Pancreas (tissue), 10 donors: ENCODE measurements around the gene ASPDH. TPM values are rescaled to one million over a fixed set of nuclear protein-coding genes. Genes with fewer than 3 reads are reported as not detected.

Experiments
- ATAC-seq, 4 donors: fragments of 200-7000 bp; cut with Tn5 transposase; one replicate each; pipeline versions ENCODE4 v1.8.0 to v1.9.1; 2020; ENCODE audit warnings: mild to moderate bottlenecking in 4 of 4, moderate library complexity in 4 of 4
- DNase-seq, 6 donors: peaks; one replicate each; pipeline ENCODE4 v3.0.0-alpha.2; 2020
- FAIRE-seq: peaks from 2 replicates; lab custom pipeline; 2012; peaks lifted over from hg19 to GRCh38; lab: Jason Lieb, UNC
- H3K27ac ChIP-seq, 4 donors: fragments of 200-600 bp; sonication (generic); 1 replicate in 3 of 4; 2 replicates in 1 of 4; pipeline versions ENCODE4 v1.5.0 to v1.8.0; 2020
- H3K27me3 ChIP-seq, 4 donors: fragments of 200-600 bp; one replicate each; pipeline ENCODE4 v1.8.0; 2021
- H3K36me3 ChIP-seq, 3 donors: fragments of 200-600 bp; sonication (generic) in 1 of 3; one replicate each; pipeline versions ENCODE4 v1.5.0 to v1.8.0; 2020 to 2021
- H3K4me1 ChIP-seq, 3 donors: fragments of 200-600 bp; one replicate each; pipeline ENCODE4 v1.8.0; 2021
- H3K4me3 ChIP-seq, 4 donors: fragments of 200-600 bp; sonication (generic) in 2 of 4; one replicate each; pipeline versions ENCODE4 v1.5.0 to v1.8.0; 2020 to 2021
- H3K9me3 ChIP-seq, 4 donors: fragments of 200-600 bp; one replicate each; pipeline ENCODE4 v1.8.0; 2021
- WGBS, 2 donors: extraction: QIAGEN DNeasy Blood & Tissue Kit; methylation state at CpG; one replicate each; pipeline ENCODE4 v1.1.7; 2013; 5-methylcytosine and 5-hydroxymethylcytosine counted together
- intact Hi-C, 3 donors: fragments of 100-400 bp; cut with DNase I; formaldehyde crosslinking; loops; one replicate each; pipeline versions ENCODE4 v1.11.1 to v1.14.2; 2022
- polyA plus RNA-seq, 2 donors: library from polyadenylated mRNA; stranded (reverse); fragments of 200-250 nt; gene quantifications; one replicate each; pipeline ENCODE4 v1.2.3, GENCODE V29; 2013
- total RNA-seq, 6 donors: library from RNA; stranded (reverse); fragmentation: NEBNext Ultra II Directional in 4 of 6; extraction: Animal tissue kit (Norgen Biotek cat#: 25700) in 4 of 6; gene quantifications; one replicate each; pipeline versions ENCODE4 v1.2.1 to v1.2.4, GENCODE V29; 2021 to 2023
- TF ChIP-seq, protein P1 (sequence below), 4 donors: fragments of 200-600 bp; sonication (generic) in 3 of 4; IDR thresholded peaks; one replicate each; pipeline versions ENCODE4 v1.5.0 to v1.8.0; 2021; ENCODE audit warnings: antibody characterized with exemption in 4 of 4
- donor health status: healthy with polysubstance abuse.
- donor health status: DM: no; HTN: no; CAD: no; lungs with moderate emphysema.
- donor health status: DM: no; HTN: no; CAD: no.
- donor health status: control.
- donor health status: control.
- donor health status: Bipolar disorder and iron deficiency.
- donor health status: DM: yes; HTN: yes; CAD: no.
- donor health status: DM: no; HTN: no; CAD: no.
- donor health status: DM: no; HTN: no; CAD: no.
- donor health status: DM: yes; HTN: yes; CAD: no.

Gene ASPDH
- total and polyA plus RNA-seq, 8 donors = 0.49 to 4.6 (median 1.2) TPM; not detected in 4

DNA sequence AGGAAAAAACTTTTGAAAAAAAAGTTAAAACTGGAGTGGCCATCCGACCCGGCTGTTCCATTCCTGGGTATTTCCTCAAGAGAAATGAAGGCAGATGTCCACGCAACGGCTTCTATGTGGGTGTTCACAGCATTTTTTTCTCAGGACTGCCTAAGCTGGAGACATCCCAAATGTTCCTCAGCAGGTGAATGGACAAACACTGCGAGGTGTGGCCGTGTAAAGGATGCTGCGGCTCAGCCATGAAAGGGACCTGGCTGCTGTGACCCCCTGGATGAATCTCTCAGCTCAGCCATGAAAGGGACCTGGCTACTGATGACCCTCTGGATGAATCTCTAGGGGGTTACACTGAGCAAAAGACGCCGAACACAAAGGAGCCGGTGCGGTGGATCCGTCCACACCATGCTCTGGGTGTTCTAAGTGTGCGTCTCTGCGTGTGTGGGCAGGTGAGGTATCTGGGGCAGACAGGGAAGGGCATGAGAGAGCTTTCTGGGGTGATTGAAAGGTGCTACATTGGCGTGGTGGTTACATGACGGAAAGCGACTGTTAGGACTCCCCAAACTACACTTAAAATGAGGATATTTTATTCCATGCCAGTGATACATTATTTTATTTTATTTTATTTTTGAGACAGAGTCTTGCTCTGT, 7.2 kb upstream of the ASPDH start:
- no peaks in the 10 kb centered on the region for H3K9me3 ChIP-seq
- H3K4me3 ChIP-seq = no peak overlapping the region
- intact Hi-C loops = no loop called here
- no peak for DNase-seq
- FAIRE-seq = no peak
- TF ChIP-seq, protein P1, sequence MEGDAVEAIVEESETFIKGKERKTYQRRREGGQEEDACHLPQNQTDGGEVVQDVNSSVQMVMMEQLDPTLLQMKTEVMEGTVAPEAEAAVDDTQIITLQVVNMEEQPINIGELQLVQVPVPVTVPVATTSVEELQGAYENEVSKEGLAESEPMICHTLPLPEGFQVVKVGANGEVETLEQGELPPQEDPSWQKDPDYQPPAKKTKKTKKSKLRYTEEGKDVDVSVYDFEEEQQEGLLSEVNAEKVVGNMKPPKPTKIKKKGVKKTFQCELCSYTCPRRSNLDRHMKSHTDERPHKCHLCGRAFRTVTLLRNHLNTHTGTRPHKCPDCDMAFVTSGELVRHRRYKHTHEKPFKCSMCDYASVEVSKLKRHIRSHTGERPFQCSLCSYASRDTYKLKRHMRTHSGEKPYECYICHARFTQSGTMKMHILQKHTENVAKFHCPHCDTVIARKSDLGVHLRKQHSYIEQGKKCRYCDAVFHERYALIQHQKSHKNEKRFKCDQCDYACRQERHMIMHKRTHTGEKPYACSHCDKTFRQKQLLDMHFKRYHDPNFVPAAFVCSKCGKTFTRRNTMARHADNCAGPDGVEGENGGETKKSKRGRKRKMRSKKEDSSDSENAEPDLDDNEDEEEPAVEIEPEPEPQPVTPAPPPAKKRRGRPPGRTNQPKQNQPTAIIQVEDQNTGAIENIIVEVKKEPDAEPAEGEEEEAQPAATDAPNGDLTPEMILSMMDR (IDR thresholded peaks at IDR 0.05) = no peak
- no peak for ATAC-seq
- 66 to 78% methylated on average over 17 of the region's 17 CpGs for WGBS, 2 donors
- no peaks in the 10 kb centered on the region for H3K27me3 ChIP-seq
- H3K36me3 ChIP-seq = no peaks in the 10 kb centered on the region
- no peaks in the 10 kb centered on the region for H3K4me1 ChIP-seq
- H3K27ac ChIP-seq = no peak overlapping the region

GRCh38 chr19:50519006-50519575, 5.4 kb upstream of the ASPDH start:
- FAIRE-seq (no peak), DNase-seq (peak in 1 of 6 donors; percentile 68), ATAC-seq (no peak)
- TF ChIP-seq, protein P1 (IDR thresholded peaks at IDR 0.05) = no peak
- Histone ChIP-seq H3K36me3 (no peaks in the 10 kb centered on the region), H3K27ac (no peak overlapping the region), H3K4me3 (no peak overlapping the region), H3K4me1 (no peaks in the 10 kb centered on the region), H3K27me3 (no peaks in the 10 kb centered on the region), H3K9me3 (no peaks in the 10 kb centered on the region)
- intact Hi-C loops = no loop called here
- 89 to 92% methylated on average over 40 of the region's 40 CpGs for WGBS, 2 donors

GRCh38 chr19:50518091-50519005, 4.6 kb upstream of the ASPDH start:
- DNase-seq (peak in 1 of 6 donors; percentile 13), FAIRE-seq (no peak), ATAC-seq (no peak)
- intact Hi-C loops = no loop called here
- no peaks in the 10 kb centered on the region for H3K36me3 ChIP-seq
- WGBS, 2 donors = 89 to 93% methylated on average over 87 of the region's 87 CpGs
- H3K27me3 ChIP-seq = no peaks in the 10 kb centered on the region
- H3K9me3 ChIP-seq = no peaks in the 10 kb centered on the region
- no peaks in the 10 kb centered on the region for H3K4me1 ChIP-seq
- no peak overlapping the region for H3K27ac ChIP-seq
- TF ChIP-seq, protein P1 (IDR thresholded peaks at IDR 0.05) = no peak
- no peak overlapping the region for H3K4me3 ChIP-seq

DNA sequence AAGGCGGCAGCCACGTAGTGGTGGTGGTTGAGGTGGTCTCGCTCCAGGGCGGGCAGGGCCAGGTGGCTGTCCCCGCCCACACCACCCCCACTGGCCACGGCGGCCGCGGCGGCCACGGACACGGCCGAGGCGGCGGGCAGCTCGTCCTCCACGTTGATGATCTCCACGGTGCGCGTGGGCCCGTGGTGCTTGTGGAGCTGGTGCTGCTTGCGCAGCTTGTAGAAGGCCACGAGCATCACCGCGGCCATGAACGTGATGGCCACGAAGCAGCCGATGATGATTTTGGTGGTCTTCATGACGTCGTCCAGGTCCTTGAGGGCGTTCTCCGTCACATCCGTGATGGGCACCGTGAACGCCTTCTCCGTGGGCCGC, 4.0 kb upstream of the ASPDH start:
- Histone ChIP-seq H3K4me1 (no peaks in the 10 kb centered on the region), H3K36me3 (no peaks in the 10 kb centered on the region), H3K27ac (no peak overlapping the region), H3K27me3 (no peaks in the 10 kb centered on the region), H3K9me3 (no peaks in the 10 kb centered on the region), H3K4me3 (no peak overlapping the region)
- intact Hi-C loops = no loop called here
- DNase-seq (no peak), FAIRE-seq (no peak), ATAC-seq (no peak)
- WGBS, 2 donors = 90 to 91% methylated on average over 35 to 37 of the region's 37 CpGs
- TF ChIP-seq, protein P1 (IDR thresholded peaks at IDR 0.05) = no peak
